Forelimb muscle (tissue), 1 donor: Measurements from ENCODE around the gene SERPINB5. TPM values are rescaled to one million over a fixed set of nuclear protein-coding genes. Genes with fewer than 3 reads are reported as not detected.
"Not testable (repeated sequence)": the region's sequence is repeated elsewhere in the genome, so short reads cannot be mapped to it uniquely, and the experiment has no call there.

Source experiments
- DNase-seq: peaks from one replicate; pipeline ENCODE4 v3.0.0-alpha.2; 2013; ENCODE audit warnings: low read depth
- polyA plus RNA-seq: library from polyadenylated mRNA; unstranded; fragments of 120-200 nt; gene quantifications from one replicate; pipeline ENCODE4 v1.2.1, GENCODE V29; 2013; ENCODE audit not compliant: insufficient read length

Gene SERPINB5, protein sequence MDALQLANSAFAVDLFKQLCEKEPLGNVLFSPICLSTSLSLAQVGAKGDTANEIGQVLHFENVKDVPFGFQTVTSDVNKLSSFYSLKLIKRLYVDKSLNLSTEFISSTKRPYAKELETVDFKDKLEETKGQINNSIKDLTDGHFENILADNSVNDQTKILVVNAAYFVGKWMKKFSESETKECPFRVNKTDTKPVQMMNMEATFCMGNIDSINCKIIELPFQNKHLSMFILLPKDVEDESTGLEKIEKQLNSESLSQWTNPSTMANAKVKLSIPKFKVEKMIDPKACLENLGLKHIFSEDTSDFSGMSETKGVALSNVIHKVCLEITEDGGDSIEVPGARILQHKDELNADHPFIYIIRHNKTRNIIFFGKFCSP
- polyA plus RNA-seq, result not detected

DNA sequence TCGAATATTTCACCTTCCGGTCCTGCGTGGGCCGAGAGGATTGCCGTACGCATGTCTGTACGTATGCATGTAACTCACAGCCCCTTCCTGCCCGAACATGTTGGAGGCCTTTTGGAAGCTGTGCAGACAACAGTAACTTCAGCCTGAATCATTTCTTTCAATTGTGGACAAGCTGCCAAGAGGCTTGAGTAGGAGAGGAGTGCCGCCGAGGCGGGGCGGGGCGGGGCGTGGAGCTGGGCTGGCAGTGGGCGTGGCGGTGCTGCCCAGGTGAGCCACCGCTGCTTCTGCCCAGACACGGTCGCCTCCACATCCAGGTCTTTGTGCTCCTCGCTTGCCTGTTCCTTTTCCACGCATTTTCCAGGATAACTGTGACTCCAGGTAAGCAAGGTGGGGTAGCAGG is at the start of gene SERPINB5:
Gene SERPINB5 (plus strand): TSS at position 291 of the 400 bp plus-strand sequence. CDS start 7,471 bp downstream, outside the sequence.
- no peak for DNase-seq

DNA sequence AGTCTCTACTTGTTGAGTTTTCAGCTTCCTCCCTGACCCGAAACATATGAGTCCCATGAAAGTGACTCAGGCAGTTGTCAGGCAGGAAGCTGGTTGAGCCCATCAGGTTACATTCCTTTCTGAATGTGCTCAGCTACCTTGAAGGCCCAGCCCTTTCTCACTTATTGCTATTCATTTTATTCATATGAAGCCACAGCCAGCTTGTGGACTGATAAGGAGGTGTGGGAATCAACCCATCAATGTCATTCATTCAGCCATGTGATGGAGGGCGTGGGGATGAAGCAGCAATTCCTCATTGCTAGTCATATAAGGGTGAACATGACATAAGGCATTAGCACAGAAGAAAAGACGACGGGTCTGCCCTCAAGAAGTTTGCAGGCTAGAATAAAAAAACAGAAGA is 49.2 kb upstream of the SERPINB5 start:
- no peak for DNase-seq

DNA sequence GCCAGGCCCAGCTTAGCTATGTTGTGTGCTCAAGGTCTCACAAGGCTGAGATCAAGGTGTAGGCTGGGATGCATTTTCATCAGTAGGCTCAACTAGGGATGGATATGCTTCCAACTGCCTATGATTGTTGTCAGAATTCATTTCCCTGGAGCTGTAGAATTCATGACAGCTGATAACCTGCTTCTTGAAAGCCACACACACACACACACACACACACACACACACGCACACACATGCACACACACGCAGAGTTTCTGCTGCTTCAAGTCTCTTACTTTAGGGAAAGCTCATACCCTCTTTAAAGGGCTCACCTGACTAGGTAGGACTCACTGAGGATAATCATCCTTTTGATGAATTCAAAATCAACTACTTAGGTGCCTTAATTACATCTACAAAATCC is 46.2 kb upstream of the SERPINB5 start:
- DNase-seq, result no peak

DNA sequence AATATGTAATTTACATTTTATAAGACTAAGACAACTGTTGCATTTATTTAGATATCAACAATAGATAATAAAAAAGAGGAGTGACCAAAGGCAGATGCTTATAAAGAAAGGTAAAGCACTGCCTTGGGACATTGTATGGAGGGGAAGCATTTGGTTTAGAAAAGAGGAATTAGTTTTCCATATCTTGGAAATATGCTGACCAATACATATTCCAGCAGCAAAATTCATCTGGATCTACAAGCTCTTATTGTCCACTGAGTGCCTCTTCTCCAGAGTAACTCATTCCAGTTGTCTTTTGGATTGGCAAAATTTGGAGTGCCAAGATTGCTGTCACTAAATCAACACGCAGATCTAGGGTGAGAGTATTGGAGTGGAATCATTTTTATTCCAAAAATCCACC is 45.6 kb upstream of the SERPINB5 start:
- no peak for DNase-seq

DNA sequence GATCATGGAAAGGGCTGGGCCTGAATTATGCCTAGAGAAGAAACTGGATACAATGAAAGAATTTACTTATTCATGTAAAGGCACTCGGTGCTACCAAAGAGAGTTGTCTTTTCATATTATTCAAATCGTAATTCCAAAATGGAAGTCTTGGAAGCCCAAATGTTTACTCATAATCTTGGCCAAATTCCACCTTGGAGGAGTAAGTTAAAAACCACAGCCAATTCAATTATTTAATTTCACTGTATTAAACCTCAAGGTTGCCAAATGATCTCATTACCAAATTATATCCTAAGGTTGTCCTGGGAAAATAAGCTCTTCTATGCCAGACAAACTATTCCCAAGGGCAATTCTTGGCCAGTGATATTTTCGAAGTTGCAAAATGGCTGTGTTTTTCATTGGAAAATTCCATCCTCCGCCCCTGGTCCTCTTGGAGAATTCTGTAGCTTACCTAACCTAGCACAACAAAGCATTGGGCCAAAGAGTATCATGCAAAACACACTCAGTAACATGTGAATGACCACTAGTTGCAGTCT is 43.4 kb upstream of the SERPINB5 start:
- DNase-seq, result peak; percentile 78

DNA sequence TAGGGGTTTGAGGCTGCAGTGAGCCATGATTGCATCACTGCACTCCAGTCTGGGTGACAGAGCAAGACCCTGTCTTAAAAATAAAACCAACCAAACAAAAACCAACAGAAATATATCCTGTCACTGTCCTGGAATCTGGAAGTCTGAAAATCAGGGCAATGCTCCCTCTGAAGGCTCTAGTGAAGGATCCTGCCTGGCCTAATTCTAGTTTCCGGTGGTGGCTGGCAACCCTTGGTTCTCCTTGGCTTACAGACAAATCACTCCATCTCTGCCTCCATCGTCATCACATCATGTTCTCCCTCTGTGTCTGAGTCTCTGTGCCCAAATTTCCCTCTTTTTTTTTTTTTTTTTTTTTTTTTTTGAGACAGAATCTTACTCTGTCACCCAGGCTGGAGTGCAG is 38.6 kb upstream of the SERPINB5 start:
- DNase-seq, result no peak

DNA sequence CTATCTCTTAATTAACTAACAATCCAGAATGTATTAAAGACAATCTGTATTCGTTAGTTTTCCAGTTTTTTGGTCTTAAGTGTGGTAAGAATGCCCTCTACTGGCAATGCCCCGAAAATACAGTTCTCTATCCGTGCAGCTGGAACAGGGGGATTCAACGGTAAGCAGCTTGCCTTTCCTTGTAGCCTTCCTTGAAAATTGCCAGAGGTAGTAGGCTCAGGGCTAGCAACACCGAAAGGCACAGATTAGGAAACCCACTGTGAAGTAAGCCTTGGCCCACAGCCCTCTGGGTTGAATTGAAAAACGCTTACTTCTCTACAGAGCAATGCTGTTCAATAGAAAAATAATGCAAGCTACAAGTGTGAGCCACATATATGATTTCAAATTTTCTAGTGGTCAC is 37.4 kb upstream of the SERPINB5 start:
- no peak for DNase-seq

DNA sequence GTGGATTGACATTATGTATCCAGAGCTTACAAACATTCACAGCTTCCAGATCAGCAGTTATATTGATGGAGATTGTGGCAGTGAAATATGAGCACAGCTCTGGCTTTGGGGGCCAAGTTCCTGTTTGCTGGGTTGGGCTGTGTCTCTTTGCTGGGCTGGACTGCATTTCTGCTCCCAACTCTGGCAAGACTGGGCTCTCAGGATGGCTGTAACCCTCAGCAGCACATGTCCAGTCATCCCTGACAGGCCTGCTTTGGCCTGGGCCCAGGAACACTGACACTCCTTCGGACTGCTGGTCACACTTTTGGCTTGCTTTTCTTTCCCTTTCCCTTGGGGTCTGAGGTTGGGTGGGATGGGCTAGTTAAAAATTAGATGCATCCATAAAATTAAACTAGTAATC is 36.5 kb upstream of the SERPINB5 start:
- DNase-seq, result no peak

DNA sequence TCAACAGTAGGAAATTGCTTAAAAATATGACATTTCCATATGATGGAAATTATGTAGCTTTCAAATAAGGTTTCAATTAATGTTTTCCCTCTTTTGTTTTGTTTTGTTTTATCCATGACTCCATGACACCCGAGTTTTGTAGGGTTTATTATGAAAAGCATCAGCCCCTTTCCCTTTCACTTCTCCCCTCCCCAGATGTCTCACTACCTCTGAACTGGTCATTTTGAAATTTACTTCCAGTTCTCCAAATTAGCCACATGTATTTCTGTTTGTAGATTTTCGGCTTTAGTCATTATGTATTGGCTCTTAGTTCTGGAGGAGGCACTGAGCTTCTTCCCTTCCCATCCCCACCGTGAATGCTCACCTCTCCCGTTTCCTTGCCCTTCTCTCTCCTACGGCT is 35.9 kb upstream of the SERPINB5 start:
- DNase-seq, result no peak

DNA sequence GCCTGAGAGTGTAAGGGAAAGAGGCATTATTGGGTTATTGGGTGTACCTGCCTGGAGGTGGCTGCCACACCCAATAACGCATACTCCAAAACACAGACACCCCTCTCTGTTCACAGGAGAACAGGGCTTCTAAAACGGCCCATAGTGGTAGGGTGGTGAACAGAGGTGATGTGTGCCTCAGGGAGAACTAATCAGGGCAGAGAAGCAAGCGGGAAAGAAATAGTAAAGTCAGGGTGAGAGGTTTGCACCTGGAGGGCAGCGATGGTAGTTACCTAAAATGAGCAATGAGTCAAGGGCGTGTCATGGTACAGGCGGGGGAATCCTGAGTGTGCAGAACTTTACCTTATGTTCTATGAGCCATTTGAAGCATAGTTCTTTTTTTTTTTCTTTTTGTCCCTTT is 32.9 kb upstream of the SERPINB5 start:
- DNase-seq, result no peak

DNA sequence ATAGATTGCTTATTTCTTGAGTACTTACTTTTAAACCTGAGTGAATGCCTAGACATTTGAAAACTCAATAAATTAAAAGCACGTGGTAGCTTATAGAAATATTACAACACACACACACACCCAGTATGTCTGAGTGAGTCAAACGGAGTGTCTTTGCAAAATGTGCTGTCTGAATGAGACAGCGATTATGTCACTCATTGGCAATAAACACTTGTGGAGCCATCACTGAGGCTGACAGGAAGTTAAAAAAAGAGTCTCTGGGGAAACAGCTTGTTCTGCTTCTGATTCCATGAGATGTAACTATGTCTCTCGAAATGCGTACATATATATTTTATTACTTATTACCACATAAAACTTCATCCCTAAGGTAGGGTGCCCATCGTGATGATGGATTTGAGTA is 32.2 kb upstream of the SERPINB5 start:
- peak; percentile 85 for DNase-seq

DNA sequence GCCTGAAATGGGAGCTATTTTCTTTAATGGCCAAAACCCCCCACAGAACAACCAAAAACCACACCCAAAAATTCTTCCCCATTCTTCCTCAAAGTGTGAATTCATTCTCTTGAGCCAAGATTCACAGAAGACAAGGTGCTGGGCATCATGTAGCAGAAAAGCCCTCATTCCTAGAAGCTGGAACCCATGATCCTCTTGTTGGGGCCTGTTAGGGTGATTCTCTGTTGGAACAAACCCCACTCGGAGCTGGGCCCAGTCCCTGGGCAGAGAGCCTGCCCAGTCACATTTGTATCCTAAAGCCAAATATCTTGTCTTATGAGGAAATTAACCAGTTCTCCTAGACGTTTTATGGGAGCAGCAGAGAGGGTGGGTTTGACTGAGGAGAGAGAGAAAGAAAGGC is 31.7 kb upstream of the SERPINB5 start:
- DNase-seq, result no peak

DNA sequence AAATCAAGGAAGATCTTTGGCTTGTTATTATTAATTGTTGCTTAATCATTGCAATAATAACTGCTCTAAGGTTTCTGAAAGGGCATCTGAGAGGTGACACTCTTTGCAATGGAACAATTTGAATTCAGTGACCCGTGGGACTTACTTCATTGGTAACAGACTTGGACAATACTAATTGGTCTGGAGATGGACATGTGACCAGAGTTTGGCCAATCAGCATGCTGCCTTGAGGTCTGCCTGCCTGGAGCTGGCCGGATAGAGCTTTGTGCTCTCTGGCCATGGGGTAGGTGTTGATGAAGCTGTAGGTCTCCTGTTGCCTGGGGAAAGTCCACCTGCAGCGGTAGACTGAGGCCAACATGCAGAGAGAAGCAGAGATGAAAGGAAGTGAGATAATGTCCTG is 30.5 kb upstream of the SERPINB5 start:
- DNase-seq, result no peak

DNA sequence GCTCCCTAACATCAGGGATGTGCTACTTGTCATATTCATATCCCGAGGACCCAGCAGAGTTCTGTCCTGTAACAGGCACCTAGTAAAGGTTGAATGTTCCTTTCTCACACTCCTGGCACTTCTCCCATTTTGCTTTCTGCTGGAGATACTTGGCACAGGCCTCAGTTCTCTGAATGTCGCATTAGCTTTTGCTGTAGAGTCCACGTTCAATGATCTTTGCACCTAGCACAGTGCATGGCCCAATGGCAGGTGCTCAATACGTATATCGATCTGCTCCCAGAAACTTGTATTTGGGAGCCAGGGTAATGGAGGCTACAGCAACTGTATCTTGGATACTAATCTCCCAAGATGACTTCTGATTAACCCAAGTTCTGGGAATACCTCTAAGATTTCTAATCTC is 29.7 kb upstream of the SERPINB5 start:
- no peak for DNase-seq

DNA sequence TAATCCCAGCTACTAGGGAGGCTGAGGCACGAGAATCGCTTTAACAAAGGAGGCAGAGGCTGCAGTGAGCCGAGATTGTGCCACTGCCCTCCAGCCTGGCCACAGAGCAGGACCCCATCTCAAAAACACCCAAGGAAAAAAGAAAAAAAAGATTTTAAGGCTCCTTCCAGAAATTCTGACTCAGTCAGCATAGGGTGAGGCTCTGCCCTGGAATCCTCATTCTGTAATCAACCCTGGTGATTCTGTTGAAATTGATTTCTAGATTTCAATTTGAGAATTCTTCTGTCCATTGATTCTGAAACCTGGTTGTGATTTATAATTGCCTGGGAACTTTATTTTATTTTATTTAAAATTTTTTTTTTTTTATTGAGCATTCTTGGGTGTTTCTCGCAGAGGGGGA is 27.3 kb upstream of the SERPINB5 start:
- DNase-seq, result no peak

DNA sequence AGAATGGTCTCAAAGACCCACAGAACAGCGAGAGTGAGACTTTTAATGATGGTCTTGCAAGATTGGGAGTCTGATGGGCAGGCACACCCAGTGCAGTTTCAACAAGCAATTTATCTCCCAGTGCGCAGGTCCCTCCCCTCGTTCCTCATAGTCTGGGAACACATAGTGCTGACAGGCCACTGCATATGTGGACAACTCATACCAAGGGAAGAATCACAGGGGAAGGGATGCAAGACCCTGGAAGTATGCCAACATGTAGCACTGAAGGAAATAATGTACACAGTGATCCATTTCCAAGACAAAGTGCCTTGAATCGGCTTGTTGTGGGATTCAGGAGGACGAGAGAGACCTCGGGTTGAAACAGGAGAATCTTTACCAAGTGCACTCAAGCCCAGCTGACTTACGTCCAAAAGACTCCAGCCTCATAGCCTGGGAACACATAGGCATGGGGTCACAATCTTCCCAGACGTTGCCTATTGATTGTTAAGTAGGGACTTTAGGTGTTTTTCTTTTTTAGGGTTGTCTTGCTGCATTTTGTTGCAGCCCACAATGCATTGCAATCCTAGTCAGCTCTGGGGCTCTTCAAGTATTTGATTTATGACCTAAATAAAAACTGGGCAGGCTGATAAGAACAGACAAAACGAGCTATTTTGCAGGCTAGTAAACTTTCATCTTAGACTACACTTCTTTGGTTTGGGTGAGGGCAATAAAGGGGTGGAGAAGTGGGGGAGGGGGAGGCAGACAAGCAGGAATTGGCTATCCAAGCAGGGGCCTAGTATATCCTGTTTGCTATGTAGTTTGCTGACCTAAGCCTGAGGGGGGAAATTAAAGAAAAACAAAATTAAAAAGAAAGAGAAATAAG is 24.7 kb upstream of the SERPINB5 start:
- no peak for DNase-seq

DNA sequence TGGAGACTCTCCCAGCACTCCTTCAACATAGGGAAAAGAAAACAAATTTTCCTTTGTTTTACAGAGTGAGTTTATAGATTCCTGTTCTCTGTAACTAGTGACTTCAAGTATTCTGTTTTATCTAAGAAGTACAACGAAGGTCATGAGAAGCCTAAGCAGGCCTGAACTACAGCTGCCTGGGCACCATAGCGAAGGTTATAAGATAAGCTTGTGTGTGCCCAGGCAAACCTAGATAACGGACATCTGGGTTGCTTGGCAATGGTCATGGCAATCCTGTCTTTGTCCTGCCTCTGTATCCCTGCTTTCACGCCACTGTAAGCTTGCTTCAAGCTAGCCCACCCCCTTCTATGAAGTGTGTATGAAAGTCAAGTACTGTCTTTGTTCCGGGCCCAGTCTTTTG is 24.0 kb upstream of the SERPINB5 start:
- DNase-seq, result not testable (repeated sequence)

DNA sequence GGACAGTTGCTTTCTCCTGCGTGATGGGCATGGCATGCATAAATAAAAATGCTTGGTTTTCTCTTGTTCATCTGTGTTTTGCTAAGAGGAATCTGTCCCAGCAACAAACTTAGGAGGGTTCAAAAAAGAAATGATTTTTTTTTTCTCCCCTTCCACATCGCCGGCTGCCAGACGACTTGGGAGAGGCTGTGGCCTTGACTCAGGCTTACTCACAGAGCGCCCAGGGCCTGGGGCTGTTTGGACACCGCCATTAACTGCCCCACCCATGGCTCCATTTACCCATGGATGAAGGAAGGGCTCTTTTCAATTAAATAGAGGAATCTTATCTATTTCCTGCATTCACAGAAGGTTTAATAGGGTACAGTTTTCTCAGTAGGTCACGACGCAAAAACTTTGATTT is 22.3 kb upstream of the SERPINB5 start:
- DNase-seq, result no peak

DNA sequence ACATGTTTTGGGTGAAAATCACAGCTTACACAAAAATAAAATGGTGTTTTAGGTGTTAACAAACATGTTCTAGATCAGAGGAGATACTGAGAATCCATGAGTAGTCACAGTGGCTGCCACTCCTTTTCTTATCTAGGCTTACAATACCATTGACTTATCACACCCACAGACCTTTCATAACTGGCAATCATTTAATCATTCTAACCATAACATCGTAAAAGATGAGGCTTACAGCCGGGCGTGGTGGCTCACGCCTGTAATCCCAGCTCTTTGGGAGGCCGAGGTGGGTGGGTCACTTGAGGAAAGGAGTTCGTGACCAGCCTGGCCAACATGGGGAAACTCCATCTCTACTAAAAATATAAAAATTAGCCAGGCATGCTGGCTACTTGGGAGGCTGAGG is 18.8 kb upstream of the SERPINB5 start:
- DNase-seq, result no peak

DNA sequence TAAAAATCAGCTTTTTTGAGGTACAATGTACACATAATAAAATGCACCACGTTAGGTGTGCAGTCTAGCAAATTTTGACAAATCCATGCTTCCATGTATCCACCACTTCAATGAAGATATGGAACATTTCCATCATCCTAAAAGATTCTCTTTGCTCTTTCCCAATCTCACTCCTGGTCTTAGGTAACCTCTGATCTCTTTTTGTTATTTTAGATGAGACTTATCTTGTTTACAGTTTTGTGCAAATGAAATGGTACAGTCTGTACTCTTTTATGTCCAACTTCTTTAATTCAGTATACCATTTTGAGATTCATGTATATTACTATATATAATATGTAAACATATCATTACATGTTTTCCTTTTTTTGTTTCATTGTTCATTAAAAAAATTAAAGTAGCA is 16.3 kb upstream of the SERPINB5 start:
- DNase-seq, result no peak

DNA sequence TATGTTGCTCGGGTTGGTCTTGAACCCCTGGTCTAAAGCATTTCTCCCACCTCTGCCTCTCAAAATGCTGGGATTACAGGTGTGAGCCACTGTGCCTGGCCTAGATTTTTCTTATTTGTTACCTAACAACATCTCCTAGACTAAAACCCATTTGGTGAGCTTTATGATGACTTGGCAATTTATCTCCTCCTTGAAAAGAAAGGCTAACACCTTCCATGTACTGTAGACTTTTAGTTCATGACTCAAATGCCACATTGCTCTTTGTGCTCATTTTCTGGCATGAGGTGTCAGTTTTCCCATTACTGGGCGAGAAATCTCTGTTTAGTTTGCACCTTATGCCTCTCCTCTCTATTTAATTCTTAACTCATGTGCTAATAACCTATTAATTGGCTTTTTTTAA is 12.3 kb upstream of the SERPINB5 start:
- no peak for DNase-seq

DNA sequence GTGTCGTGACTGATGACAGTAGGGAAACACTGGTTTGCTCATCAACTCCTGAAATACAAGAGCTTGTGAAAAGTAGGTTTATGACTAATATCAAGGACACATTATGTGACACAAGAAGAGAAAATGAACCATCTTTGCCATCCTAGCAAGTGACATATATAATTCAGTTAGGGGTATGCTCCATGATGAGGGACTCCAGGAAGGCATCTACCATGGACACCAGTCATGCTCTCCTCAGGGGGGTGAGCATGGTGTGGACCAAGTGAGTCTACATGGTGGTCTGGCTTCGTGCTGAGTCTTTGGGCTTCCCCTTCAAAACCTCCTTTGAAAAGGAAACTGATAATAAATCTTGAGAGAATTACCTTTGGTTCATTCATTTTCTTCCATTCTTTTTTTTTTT is 11.7 kb upstream of the SERPINB5 start:
- no peak for DNase-seq

DNA sequence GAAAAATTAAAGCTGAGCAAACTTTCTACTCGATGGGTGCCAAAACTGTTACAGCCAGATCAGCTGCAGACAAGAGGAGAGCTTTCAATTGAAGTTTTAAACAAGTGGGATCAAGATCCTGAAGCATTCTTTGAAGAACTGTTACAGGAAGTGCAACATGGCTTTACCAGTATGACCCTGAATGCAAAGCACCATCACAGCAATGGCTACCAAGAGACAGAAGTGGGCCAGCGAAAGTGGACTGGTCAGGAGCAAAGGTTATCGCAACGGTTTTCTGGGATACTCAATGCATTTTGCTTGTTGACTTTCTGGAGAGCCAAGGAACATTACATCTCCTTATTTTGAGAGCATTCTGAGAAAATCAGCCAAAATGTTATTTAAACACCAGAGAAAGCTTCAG is 9.1 kb upstream of the SERPINB5 start:
- no peak for DNase-seq
